ENCODE measurements around the gene NUCB2.

DNA sequence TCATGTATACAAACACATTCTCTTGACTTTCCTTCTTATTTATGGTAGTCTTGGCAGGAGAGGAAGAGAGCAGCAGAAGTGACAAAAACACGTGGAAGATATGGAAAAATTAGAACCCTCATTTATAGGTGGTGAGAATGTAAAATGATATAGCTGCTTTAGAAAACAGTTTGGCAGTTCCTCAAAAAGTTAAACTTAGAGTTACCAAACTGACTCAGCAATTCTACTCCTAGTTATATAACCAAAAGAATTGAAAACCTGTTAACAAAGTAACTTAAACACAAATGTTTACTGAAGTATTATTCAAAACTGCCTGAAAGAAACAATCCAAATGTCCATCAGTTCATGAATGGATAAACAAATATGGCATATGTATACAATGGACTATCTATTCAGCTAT, 16.8 kb downstream of the NUCB2 start:
- TF ChIP-seq, protein P1, sequence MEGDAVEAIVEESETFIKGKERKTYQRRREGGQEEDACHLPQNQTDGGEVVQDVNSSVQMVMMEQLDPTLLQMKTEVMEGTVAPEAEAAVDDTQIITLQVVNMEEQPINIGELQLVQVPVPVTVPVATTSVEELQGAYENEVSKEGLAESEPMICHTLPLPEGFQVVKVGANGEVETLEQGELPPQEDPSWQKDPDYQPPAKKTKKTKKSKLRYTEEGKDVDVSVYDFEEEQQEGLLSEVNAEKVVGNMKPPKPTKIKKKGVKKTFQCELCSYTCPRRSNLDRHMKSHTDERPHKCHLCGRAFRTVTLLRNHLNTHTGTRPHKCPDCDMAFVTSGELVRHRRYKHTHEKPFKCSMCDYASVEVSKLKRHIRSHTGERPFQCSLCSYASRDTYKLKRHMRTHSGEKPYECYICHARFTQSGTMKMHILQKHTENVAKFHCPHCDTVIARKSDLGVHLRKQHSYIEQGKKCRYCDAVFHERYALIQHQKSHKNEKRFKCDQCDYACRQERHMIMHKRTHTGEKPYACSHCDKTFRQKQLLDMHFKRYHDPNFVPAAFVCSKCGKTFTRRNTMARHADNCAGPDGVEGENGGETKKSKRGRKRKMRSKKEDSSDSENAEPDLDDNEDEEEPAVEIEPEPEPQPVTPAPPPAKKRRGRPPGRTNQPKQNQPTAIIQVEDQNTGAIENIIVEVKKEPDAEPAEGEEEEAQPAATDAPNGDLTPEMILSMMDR (IDR thresholded peaks at IDR 0.05; ENCODE audit: insufficient read depth, low read length), result no peak
- TF ChIP-seq SPI1 (IDR thresholded peaks at IDR 0.05; ENCODE audit: borderline replicate concordance, low read depth) (peak; percentile 84), POLR2AphosphoS5 (IDR thresholded peaks at IDR 0.05; ENCODE audit: low read depth) (no peak), REST (IDR thresholded peaks at IDR 0.05; ENCODE audit: insufficient replicate concordance, low read depth) (no peak)
